ENCODE results near the gene HERC3.

Gene HERC3

DNA sequence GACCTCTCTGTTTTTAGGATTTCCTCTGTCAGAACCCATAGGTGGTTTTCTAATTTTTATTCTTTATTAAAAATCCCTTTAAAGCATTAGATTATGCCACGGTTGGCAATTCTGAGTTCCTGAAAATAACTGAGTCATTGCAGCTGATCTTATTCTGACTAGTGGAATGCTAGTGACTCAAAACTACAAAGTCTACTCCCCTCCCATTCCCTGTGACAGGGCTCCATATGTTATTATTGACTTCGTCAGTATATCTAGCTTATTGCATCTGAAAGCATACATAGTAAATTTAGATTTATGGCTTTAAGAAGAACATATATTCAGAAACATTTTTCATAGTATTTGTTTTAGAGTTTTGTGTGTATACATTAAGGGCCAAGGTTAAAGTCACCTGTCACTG, 38.5 kb downstream of the HERC3 start:
- no CpG with 5 or more reads among the region's 2 CpGs for WGBS (ENCODE audit: extremely low coverage, insufficient coverage, insufficient read length)
- peak in 1 of 2 donors; percentile 61 for DNase-seq
- no peak overlapping the region for H3K4ac ChIP-seq (ENCODE audit: low read depth, low read length)

DNA sequence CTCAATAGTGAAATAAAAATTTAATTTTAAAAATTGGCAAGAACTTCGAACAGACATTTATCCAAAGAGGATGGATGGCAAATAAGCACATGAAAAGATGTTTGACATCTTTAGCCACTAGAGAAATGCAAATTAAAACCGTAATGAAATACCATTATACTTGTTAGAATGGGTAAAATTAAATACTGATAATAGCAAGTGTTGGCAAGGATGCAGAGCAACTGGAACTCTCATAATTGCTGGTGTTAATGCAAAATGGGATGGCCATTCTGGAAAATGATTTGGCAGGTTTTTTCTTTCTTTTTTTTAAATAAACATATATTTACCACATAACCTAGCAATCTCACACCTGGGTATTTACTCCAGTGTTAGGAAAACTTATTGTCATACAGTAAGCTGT, 51.7 kb downstream of the HERC3 start:
- no peak overlapping the region for H2BK5ac ChIP-seq (ENCODE audit: low read depth, low read length, poor library complexity)
- H4K8ac ChIP-seq (ENCODE audit: low read depth, low read length): no peak overlapping the region
- H3K18ac ChIP-seq (ENCODE audit: low read length): no peak overlapping the region
- H3K9me3 ChIP-seq (ENCODE audit: insufficient read depth, low read depth, low read length): no peaks in the 10 kb centered on the region
- H2AFZ ChIP-seq (ENCODE audit: insufficient read depth, low read length, poor library complexity): no peak overlapping the region
- no peaks in the 10 kb centered on the region for H3K79me2 ChIP-seq (ENCODE audit: control insufficient read depth, insufficient read depth, low read length, poor library complexity)
- H3K23ac ChIP-seq (ENCODE audit: low read length): no peak overlapping the region
- no peak overlapping the region for H3K4me2 ChIP-seq (ENCODE audit: low read length)
- H3K14ac ChIP-seq (ENCODE audit: low read length): no peak overlapping the region
- H3K27me3 ChIP-seq (ENCODE audit: insufficient read depth, low read length): no peaks in the 10 kb centered on the region
- H3K36me3 ChIP-seq (ENCODE audit: control insufficient read depth in 1 of 2, insufficient read depth in 2 of 2, low read length in 2 of 2): no peaks in the 10 kb centered on the region
- no CpG with 5 or more reads among the region's 2 CpGs for WGBS (ENCODE audit: extremely low coverage, insufficient coverage, insufficient read length)
- no peaks in the 10 kb centered on the region for H3K79me1 ChIP-seq (ENCODE audit: low read length)
- H3K27ac ChIP-seq (ENCODE audit: low read depth, low read length): no peak overlapping the region
- peaks cover 0 to 8% of the 10 kb centered on the region in 2 experiments for H3K4me1 ChIP-seq (ENCODE audit: control insufficient read depth in 1 of 2, insufficient read depth in 2 of 2, low read length in 2 of 2)
- no peak overlapping the region for H2BK12ac ChIP-seq (ENCODE audit: low read length)
- H4K91ac ChIP-seq (ENCODE audit: low read depth, low read length): no peak overlapping the region
- no peak overlapping the region for H2BK120ac ChIP-seq (ENCODE audit: insufficient read depth, low read length, poor library complexity)
- no peak overlapping the region for H4K12ac ChIP-seq (ENCODE audit: low read depth, low read length)
- H3K9ac ChIP-seq (ENCODE audit: low read length): no peak overlapping the region
- H3K4ac ChIP-seq (ENCODE audit: low read depth, low read length): no peak overlapping the region
- H3K4me3 ChIP-seq (ENCODE audit: low read depth, low read length): no peak overlapping the region
- DNase-seq: no peak
- no peak overlapping the region for H2AK5ac ChIP-seq (ENCODE audit: low read length)

More for the DNA sequence above, 38.5 kb downstream of the HERC3 start:
- Histone ChIP-seq H3K79me2 (ENCODE audit: control insufficient read depth, insufficient read depth, low read length, poor library complexity) (no peaks in the 10 kb centered on the region), H2AK5ac (ENCODE audit: low read length) (no peak overlapping the region), H3K27me3 (ENCODE audit: insufficient read depth, low read length) (no peaks in the 10 kb centered on the region), H4K8ac (ENCODE audit: low read depth, low read length) (no peak overlapping the region), H2BK5ac (ENCODE audit: low read depth, low read length, poor library complexity) (no peak overlapping the region), H3K18ac (ENCODE audit: low read length) (no peak overlapping the region), H3K9ac (ENCODE audit: low read length) (no peak overlapping the region), H3K36me3 (ENCODE audit: control insufficient read depth in 1 of 2, insufficient read depth in 2 of 2, low read length in 2 of 2) (no peaks in the 10 kb centered on the region), H3K23ac (ENCODE audit: low read length) (no peak overlapping the region), H2BK120ac (ENCODE audit: insufficient read depth, low read length, poor library complexity) (no peak overlapping the region), H3K14ac (ENCODE audit: low read length) (no peak overlapping the region), H2AFZ (ENCODE audit: insufficient read depth, low read length, poor library complexity) (no peak overlapping the region), H3K4me3 (ENCODE audit: low read depth, low read length) (no peak overlapping the region), H3K4me1 (ENCODE audit: control insufficient read depth in 1 of 2, insufficient read depth in 2 of 2, low read length in 2 of 2) (peaks cover 2 to 5% of the 10 kb centered on the region in 2 experiments), H4K91ac (ENCODE audit: low read depth, low read length) (no peak overlapping the region), H3K9me3 (ENCODE audit: insufficient read depth, low read depth, low read length) (no peaks in the 10 kb centered on the region), H2BK12ac (ENCODE audit: low read length) (no peak overlapping the region), H3K4me2 (ENCODE audit: low read length) (no peak overlapping the region), H3K79me1 (ENCODE audit: low read length) (no peaks in the 10 kb centered on the region), H3K27ac (ENCODE audit: low read depth, low read length) (no peak overlapping the region), H4K12ac (ENCODE audit: low read depth, low read length) (no peak overlapping the region)

DNA sequence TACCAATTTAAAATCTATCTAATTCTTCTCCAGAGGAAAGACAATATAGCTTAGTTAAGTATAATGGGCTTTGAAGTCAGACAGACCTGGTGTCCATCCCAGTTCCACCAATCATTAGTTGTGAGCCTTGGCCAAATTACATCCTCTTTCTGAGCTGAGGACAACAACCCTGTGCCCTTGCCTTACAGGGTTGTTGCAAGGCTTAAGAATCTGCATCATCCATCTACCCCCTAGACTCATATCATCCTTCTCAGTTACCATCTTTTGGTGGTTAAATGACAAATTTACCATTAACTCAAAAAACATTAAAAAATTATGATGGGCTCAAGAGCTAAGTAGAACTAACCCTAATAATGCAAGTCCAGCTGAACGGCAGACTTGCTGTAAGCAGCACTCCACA, 53.7 kb downstream of the HERC3 start:
- Histone ChIP-seq H3K79me1 (ENCODE audit: low read length) (no peaks in the 10 kb centered on the region), H2AFZ (ENCODE audit: insufficient read depth, low read length, poor library complexity) (no peak overlapping the region), H3K4me1 (ENCODE audit: control insufficient read depth in 1 of 2, insufficient read depth in 2 of 2, low read length in 2 of 2) (peaks cover 0 to 8% of the 10 kb centered on the region in 2 experiments), H2BK12ac (ENCODE audit: low read length) (no peak overlapping the region), H3K9me3 (ENCODE audit: insufficient read depth, low read depth, low read length) (no peaks in the 10 kb centered on the region), H3K79me2 (ENCODE audit: control insufficient read depth, insufficient read depth, low read length, poor library complexity) (no peaks in the 10 kb centered on the region), H3K4me3 (ENCODE audit: low read depth, low read length) (no peak overlapping the region), H2AK5ac (ENCODE audit: low read length) (no peak overlapping the region), H3K23ac (ENCODE audit: low read length) (no peak overlapping the region), H3K4ac (ENCODE audit: low read depth, low read length) (no peak overlapping the region), H4K12ac (ENCODE audit: low read depth, low read length) (no peak overlapping the region), H4K8ac (ENCODE audit: low read depth, low read length) (no peak overlapping the region), H3K27ac (ENCODE audit: low read depth, low read length) (no peak overlapping the region), H3K9ac (ENCODE audit: low read length) (no peak overlapping the region), H2BK120ac (ENCODE audit: insufficient read depth, low read length, poor library complexity) (no peak overlapping the region), H2BK5ac (ENCODE audit: low read depth, low read length, poor library complexity) (no peak overlapping the region), H3K27me3 (ENCODE audit: insufficient read depth, low read length) (no peaks in the 10 kb centered on the region), H3K14ac (ENCODE audit: low read length) (no peak overlapping the region), H4K91ac (ENCODE audit: low read depth, low read length) (no peak overlapping the region), H3K18ac (ENCODE audit: low read length) (no peak overlapping the region), H3K4me2 (ENCODE audit: low read length) (no peak overlapping the region), H3K36me3 (ENCODE audit: control insufficient read depth in 1 of 2, insufficient read depth in 2 of 2, low read length in 2 of 2) (no peaks in the 10 kb centered on the region)
- WGBS (ENCODE audit: extremely low coverage, insufficient coverage, insufficient read length): no CpG with 5 or more reads among the region's 1 CpG
- no peak for DNase-seq

DNA sequence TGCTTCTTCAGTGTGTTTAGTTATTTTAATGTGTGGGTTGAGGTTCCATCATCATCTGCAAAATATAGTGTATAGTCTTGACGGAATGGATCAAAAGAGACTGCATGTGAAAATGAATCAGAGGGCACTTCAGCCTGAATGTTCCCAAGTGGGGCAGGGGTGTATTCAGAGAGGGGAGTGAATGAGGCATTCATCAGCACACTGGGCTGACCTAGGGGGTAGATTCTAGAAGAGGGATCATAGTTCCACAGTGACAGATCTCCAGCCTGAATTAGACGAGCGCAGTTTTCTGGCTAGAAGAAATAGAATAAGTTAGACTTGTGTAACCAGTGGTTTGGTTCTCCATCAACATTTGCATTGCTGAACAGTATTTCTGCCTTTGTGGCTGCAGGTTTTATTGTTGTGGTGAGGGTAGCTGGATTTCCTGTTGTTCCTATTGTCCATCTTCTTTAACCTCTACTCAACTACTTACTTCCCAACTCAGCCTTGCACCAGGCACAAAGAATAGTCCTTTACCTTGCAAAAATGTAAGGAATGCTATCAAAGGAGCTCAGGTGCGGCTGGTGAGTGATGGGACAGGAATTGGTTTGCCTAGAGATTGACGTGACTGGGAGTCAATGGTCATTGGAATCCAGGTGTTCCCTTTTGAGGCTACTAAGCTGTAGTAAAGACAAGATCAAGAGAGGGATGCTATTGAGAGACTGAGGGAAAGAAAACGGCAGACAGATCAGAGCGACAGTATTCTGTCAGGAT, 54.4 kb downstream of the HERC3 start:
- no peak overlapping the region for H3K4ac ChIP-seq (ENCODE audit: low read depth, low read length)
- H4K91ac ChIP-seq (ENCODE audit: low read depth, low read length): no peak overlapping the region
- H3K36me3 ChIP-seq (ENCODE audit: control insufficient read depth in 1 of 2, insufficient read depth in 2 of 2, low read length in 2 of 2): no peaks in the 10 kb centered on the region
- H3K4me3 ChIP-seq (ENCODE audit: low read depth, low read length): no peak overlapping the region
- H2BK5ac ChIP-seq (ENCODE audit: low read depth, low read length, poor library complexity): no peak overlapping the region
- no peak overlapping the region for H4K12ac ChIP-seq (ENCODE audit: low read depth, low read length)
- H3K79me2 ChIP-seq (ENCODE audit: control insufficient read depth, insufficient read depth, low read length, poor library complexity): no peaks in the 10 kb centered on the region
- H3K23ac ChIP-seq (ENCODE audit: low read length): no peak overlapping the region
- no peak overlapping the region for H2AFZ ChIP-seq (ENCODE audit: insufficient read depth, low read length, poor library complexity)
- no peak overlapping the region for H2BK12ac ChIP-seq (ENCODE audit: low read length)
- peak; percentile 67 to 84 for DNase-seq
- H3K4me1 ChIP-seq (ENCODE audit: control insufficient read depth in 1 of 2, insufficient read depth in 2 of 2, low read length in 2 of 2): peaks cover 0 to 8% of the 10 kb centered on the region in 2 experiments
- no peak overlapping the region for H4K8ac ChIP-seq (ENCODE audit: low read depth, low read length)
- no peak overlapping the region for H2AK5ac ChIP-seq (ENCODE audit: low read length)
- no peak overlapping the region for H2BK120ac ChIP-seq (ENCODE audit: insufficient read depth, low read length, poor library complexity)
- no peak overlapping the region for H3K4me2 ChIP-seq (ENCODE audit: low read length)
- no peak overlapping the region for H3K27ac ChIP-seq (ENCODE audit: low read depth, low read length)
- no peaks in the 10 kb centered on the region for H3K27me3 ChIP-seq (ENCODE audit: insufficient read depth, low read length)
- H3K79me1 ChIP-seq (ENCODE audit: low read length): no peaks in the 10 kb centered on the region
- no CpG with 5 or more reads among the region's 7 CpGs for WGBS (ENCODE audit: extremely low coverage, insufficient coverage, insufficient read length)
- no peak overlapping the region for H3K14ac ChIP-seq (ENCODE audit: low read length)
- H3K9ac ChIP-seq (ENCODE audit: low read length): no peak overlapping the region
- H3K18ac ChIP-seq (ENCODE audit: low read length): no peak overlapping the region
- no peaks in the 10 kb centered on the region for H3K9me3 ChIP-seq (ENCODE audit: insufficient read depth, low read depth, low read length)

Data from trophoblast cell (in vitro differentiated cells and primary cell).